ENCODE results near the gene ABHD14A.
"Not testable (repeated sequence)": the region's sequence is repeated elsewhere in the genome, so short reads cannot be mapped to it uniquely, and the experiment has no call there.

The ABHD14A gene

GRCh38 chr3:51975852-51976549 is 1.1 kb downstream of the ABHD14A start:
- DNase-seq = no peak

- peak; percentile 28 for DNase-seq
Measured at GRCh38 chr3:51977446-51978142, 2.7 kb downstream of the ABHD14A start.

GRCh38 chr3:51978143-51978502 is 3.3 kb downstream of the ABHD14A start:
- DNase-seq = no peak

- DNase-seq = no peak
Measured at GRCh38 chr3:51980253-51980652, 5.4 kb downstream of the ABHD14A start.

DNA sequence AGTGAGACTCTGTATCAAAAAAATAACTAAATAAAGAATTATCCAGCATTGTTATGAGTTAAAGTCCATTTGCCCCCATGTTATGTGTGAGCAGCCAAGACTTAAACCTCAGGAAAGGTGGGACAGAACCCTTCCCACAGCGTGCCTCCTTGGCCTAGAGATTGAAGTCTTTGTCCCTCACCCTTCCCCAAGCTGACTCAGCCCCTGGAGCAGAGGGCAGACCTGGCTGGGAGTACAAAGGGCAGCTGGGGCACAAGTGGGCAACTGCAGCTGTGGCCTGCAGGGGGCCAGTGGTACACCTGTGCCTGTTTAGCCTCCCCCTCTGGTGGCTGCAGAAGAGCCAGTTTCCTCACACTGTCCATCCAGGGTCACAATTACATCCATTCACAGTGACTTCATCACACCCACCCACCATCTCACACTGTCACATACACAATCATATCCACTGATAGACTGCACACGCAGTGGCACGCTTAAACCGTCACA is 7.5 kb downstream of the ABHD14A start:
- DNase-seq = no peak

DNA sequence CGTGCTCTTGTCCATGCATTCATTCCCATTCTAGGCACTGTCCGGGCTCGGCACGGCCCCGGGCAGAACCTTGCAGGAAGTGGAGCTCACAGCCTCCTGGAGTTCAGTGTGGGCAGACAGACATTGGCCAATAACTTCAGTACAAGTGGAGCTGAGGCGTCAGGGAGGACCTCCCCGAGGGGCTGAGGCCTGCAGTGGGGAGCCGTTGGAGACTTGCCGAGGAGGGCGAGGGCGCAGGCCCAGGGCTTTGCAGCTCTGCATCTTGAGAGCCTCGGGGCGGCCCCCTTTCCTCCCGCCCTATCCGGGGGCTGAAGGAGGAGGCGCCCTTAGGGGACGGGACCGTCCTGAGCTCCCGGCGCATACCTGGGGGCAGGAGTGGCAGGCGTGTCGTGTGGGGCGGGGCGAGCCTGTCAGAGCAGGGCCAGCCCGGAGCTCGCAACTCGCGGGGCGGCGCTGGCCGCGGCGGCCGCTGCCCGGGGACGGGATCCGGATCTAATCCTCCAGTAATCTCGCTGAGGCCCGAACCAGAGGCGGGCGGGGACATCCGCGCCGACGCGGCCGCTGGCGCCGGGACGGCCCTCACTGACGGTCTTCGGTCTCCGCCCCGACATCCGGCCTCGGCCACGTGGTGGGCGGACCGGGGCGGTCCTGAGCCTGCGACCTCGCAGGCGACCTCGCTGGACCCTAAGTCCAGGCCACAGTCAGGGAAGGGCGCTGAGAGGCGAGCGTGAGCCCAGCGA is 8.1 kb downstream of the ABHD14A start, which contains the start of gene ACY1:
Gene ACY1, plus strand, starts transcription at position 698 of the 740 bp plus-strand sequence. CDS start 530 bp downstream, outside the sequence.
- DNase-seq = peak; percentile 49

DNA sequence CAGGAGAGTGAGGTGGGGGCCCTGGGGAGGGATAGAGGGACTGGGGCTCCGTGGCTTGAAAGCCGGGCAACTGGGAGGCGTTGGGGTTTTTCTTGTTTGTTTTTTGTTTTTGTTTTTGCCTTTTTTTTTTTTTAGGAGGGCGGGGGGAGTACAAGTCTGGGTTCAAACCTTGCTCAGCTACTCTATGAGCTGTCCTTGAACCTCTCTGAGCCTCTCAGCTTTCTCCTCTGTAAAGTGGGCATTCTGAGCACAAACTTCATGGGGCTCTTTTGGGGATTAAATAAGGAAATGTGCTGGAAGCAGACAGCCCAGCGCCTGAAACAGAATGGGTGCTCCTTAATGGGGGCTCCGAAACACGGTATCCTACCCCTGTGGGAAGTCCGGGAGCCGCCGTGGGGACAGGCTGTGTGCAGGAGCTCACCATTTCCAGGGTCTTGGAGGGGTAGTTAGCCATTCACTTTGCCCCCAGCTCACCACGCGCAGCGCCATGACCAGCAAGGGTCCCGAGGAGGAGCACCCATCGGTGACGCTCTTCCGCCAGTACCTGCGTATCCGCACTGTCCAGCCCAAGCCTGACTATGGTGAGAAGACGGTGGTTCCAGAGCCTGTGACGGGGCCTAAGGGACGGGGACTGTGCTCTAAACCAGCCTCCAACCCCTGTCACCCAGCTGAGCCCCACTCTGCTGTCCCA is 8.9 kb downstream of the ABHD14A start:
- DNase-seq = no peak

GRCh38 chr3:51984269-51984647 is 9.4 kb downstream of the ABHD14A start:
- no peak for DNase-seq

DNA sequence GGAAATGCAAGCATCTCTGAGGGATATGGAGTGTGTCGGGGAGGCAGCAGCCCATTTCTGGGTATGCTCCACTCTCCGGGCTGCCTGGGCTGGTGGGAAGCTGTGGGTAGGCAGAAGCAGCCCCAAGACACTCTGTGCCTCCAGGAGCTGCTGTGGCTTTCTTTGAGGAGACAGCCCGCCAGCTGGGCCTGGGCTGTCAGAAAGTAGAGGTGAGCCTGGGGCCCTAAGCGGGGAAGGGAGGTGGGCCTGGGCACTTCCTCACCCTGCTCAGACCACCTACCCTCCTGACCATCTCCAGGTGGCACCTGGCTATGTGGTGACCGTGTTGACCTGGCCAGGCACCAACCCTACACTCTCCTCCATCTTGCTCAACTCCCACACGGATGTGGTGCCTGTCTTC is 10.2 kb downstream of the ABHD14A start:
- no peak for DNase-seq

GRCh38 chr3:51986010-51986947 is 11.4 kb downstream of the ABHD14A start:
- DNase-seq = no peak

DNA sequence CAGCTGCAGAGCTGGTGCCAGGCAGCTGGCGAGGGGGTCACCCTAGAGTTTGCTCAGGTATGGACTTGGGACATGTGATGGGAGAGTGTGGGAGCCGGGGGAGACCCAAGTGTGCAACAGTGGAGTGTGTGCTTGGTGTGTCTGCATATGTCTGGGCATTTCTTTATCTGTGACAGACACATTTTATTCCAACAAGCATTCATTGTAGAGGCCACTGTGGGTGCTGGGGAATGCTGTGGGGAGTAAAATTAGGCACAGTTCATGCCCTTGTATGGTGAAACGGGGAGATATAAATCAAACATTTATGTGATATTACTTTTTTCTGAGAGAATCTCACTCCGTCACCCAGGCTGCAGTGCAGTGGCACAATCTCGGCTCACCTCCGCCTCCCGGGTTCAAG is 12.7 kb downstream of the ABHD14A start:
- no peak for DNase-seq

DNA sequence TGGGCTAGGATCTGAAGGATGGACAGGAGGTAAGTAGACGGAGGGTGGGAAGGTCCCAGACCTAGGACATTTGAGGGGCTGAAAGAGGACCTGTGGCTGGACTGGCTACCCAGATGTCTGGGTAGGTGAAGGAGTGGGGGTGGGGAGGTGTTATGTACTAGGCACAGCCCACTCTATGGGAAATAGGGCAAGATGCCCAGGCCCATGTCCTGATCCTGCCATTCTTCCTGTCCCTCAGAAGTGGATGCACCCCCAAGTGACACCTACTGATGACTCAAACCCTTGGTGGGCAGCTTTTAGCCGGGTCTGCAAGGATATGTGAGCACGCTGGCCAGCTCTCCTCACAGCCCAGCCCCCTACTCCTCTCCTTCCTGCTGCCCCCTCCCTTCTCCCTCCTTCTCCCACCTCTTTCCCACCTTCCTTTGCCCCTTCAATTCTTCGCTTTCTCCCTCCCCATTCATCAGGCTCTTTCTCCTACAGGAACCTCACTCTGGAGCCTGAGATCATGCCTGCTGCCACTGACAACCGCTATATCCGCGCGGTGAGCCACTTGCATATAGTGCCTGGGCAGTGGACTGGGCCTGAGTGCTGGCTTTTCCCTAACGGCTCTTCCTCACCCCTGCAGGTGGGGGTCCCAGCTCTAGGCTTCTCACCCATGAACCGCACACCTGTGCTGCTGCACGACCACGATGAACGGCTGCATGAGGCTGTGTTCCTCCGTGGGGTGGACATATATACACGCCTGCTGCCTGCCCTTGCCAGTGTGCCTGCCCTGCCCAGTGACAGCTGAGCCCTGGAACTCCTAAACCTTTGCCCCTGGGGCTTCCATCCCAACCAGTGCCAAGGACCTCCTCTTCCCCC is 13.7 kb downstream of the ABHD14A start:
- DNase-seq = no peak

GRCh38 chr3:51990501-51990971 is 15.7 kb downstream of the ABHD14A start:
- DNase-seq = not testable (repeated sequence)

GRCh38 chr3:51992017-51992682 is 17.3 kb downstream of the ABHD14A start:
- DNase-seq = no peak

DNA sequence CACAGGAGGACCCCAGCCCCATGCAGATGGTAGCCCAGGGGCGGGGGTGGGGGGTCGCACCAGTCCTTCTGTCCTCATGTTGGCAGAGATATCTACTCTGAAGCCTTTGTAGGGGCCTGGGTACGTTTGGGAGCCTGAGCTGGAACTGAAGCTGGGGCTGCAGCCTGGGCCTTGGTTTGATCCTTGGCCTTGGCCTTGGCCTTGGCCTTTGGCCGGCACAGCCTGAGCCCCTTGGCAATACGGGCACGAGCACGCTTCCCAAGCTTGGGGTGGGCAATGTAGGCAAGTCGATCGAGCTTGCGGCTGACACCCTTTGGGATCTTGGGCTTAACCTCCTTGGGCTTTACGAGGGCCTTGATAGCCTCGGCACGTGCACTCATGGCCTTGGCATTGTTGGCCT is 18.8 kb downstream of the ABHD14A start:
- DNase-seq = not testable (repeated sequence)

DNA sequence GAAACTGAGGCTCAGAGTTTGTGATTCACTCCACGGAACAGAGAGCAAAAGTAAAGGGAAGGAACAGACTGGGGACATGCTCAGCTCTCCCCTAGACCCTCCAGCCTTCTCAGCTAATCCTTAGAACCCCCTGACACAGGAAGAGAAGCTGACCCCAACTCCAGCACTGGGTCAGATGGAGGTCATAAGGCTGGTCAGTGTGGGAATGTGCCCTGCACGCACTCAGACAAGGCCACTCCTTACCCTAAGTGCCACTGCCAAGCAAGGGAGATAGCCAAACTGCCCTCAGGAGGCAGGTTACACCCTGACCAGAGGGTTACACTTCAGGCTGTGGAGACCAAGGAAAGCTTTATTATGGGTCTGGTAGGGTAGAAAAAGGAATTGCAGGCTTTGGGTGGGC is 19.7 kb downstream of the ABHD14A start:
- DNase-seq = no peak

- DNase-seq = peak; percentile 90
Measured at GRCh38 chr3:51995346-51996163, 20.7 kb downstream of the ABHD14A start, which contains the start of gene RPL29. Gene RPL29, minus strand, starts transcription at chr3:51995895. Its CDS starts 434 bp downstream, at chr3:51995461.

DNA sequence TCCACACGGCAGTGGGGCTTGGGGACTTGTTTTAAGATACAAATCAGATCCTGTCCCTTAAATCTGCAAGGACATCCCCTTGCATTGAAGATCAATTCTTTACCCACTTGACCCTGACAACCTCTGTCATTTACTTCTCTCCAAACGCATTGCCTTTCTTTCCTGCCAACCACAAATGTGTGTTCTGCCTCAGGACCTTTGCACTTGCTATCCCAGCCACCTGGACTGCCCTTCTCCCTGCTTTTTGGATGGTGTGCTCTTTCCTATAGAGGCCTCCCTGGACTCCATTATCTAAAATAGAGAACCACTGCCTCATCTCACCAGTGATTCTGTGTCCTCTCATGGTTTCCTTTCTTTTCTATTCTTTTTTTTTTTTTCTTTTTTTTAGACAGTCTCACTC is 22.3 kb downstream of the ABHD14A start:
- no peak for DNase-seq

- no peak for DNase-seq
Measured at GRCh38 chr3:51997935-51998596, 23.2 kb downstream of the ABHD14A start.
